Activated CD4-positive, alpha-beta T cell treated with anti-CD3 and anti-CD28 coated beads, Interleukin-2, amount 10 ng/mL, durations not matched to agents 7 days and 5 days (primary cell): ENCODE measurements around the gene CPNE2. TPM values are rescaled to one million over a fixed set of nuclear protein-coding genes. Genes with fewer than 3 reads are reported as not detected.
A peak's percentile ranks its signal among the peaks of the same experiment; 100 is the strongest.

ENCODE experiments used
- CTCF ChIA-PET: fragments of 350-600 bp; sonication (Branson Sonifier 250); formaldehyde crosslinking; loops from one replicate; lab custom pipeline; 2021; ENCODE audit warnings: antibody characterized with exemption; lab: Charles Lee
- POLR2A ChIA-PET: fragments of 350-600 bp; sonication (Branson Sonifier 250); formaldehyde crosslinking; loops from one replicate; lab custom pipeline; 2021; ENCODE audit warnings: antibody characterized with exemption; lab: Charles Lee
- DNase-seq: peaks from one replicate; pipeline ENCODE4 v3.0.0-alpha.2; 2020
- H3K27ac Mint-ChIP-seq: one replicate; pipeline ENCODE4 v1.8.0; 2021; ENCODE audit warnings: mild to moderate bottlenecking, moderate library complexity, mixed read lengths
- H3K27me3 Mint-ChIP-seq: one replicate; pipeline ENCODE4 v1.8.0; 2021; ENCODE audit warnings: mixed read lengths
- H3K36me3 Mint-ChIP-seq: one replicate; pipeline ENCODE4 v1.8.0; 2021; ENCODE audit warnings: low read depth, mixed read lengths
- H3K4me1 Mint-ChIP-seq: one replicate; pipeline ENCODE4 v1.8.0; 2021; ENCODE audit warnings: mixed read lengths
- H3K4me3 Mint-ChIP-seq: one replicate; pipeline ENCODE4 v1.8.0; 2021; ENCODE audit warnings: mild to moderate bottlenecking, moderate library complexity, mixed read lengths
- H3K9me3 Mint-ChIP-seq: one replicate; pipeline ENCODE4 v1.8.0; 2021; ENCODE audit warnings: mixed read lengths
- total RNA-seq, 2 experiments: library from RNA; stranded (reverse); gene quantifications; one replicate each; pipeline ENCODE4 v1.2.3, GENCODE V29; 2021

Gene CPNE2
- total RNA-seq, 2 experiments from 2014 or later: 3.1 to 3.6 TPM

GRCh38 chr16:57115514-57116182, 23.3 kb downstream of the CPNE2 start:
- Mint-ChIP-seq H3K27me3 (no peaks in the 10 kb centered on the region), H3K4me3 (no peak overlapping the region), H3K9me3 (no peaks in the 10 kb centered on the region), H3K36me3 (no peaks in the 10 kb centered on the region), H3K27ac (no peak overlapping the region), H3K4me1 (no peaks in the 10 kb centered on the region)
- POLR2A ChIA-PET: no interaction called here
- CTCF ChIA-PET: interaction anchor here (1.2 to 3.0 kb wide), 3 partner anchors 11 to 22 kb away, joined by 3 to 11 read pairs (median 9); partner anchors contain the start of gene CPNE2
- no peak for DNase-seq

GRCh38 chr16:57118461-57119084, 26.2 kb downstream of the CPNE2 start:
- H3K27me3 Mint-ChIP-seq: no peaks in the 10 kb centered on the region
- ChIA-PET CTCF (interaction anchor here (1.2 to 3.1 kb wide), 5 partner anchors 10 to 36 kb away, joined by 3 to 9 read pairs (median 4); partner anchors contain the start of gene CPNE2), POLR2A (no interaction called here)
- no peak for DNase-seq
- no peak overlapping the region for H3K4me3 Mint-ChIP-seq
- H3K27ac Mint-ChIP-seq: no peak overlapping the region
- H3K36me3 Mint-ChIP-seq: no peaks in the 10 kb centered on the region
- H3K4me1 Mint-ChIP-seq: peaks cover 7% of the 10 kb centered on the region
- H3K9me3 Mint-ChIP-seq: no peaks in the 10 kb centered on the region

- no peak overlapping the region for H3K4me3 Mint-ChIP-seq
- ChIA-PET CTCF (interaction anchor here (0.7 to 2.0 kb wide), 3 partner anchors 21 to 39 kb away, joined by 3 to 8 read pairs (median 3); no protein-coding TSS in a partner anchor), POLR2A (no interaction called here)
- peaks cover 4% of the 10 kb centered on the region for H3K36me3 Mint-ChIP-seq
- no peak for DNase-seq
- no peaks in the 10 kb centered on the region for H3K27me3 Mint-ChIP-seq
- peaks cover 48% of the 10 kb centered on the region for H3K4me1 Mint-ChIP-seq
- H3K9me3 Mint-ChIP-seq: peaks cover 3% of the 10 kb centered on the region
- peak overlapping the region; percentile 88 for H3K27ac Mint-ChIP-seq
Measured at GRCh38 chr16:57123216-57123973, 31.0 kb downstream of the CPNE2 start.

- ChIA-PET CTCF (interaction anchor here (0.7 to 2.0 kb wide), 3 partner anchors 21 to 39 kb away, joined by 3 to 8 read pairs (median 3); no protein-coding TSS in a partner anchor), POLR2A (no interaction called here)
- Mint-ChIP-seq H3K27ac (peak overlapping the region; percentile 88), H3K27me3 (no peaks in the 10 kb centered on the region), H3K9me3 (peaks cover 3% of the 10 kb centered on the region), H3K36me3 (peaks cover 6% of the 10 kb centered on the region), H3K4me3 (no peak overlapping the region), H3K4me1 (peaks cover 55% of the 10 kb centered on the region)
- no peak for DNase-seq
Measured at GRCh38 chr16:57123974-57124674, 31.7 kb downstream of the CPNE2 start.

GRCh38 chr16:57125376-57125775, 33.0 kb downstream of the CPNE2 start:
- no peak for DNase-seq
- Mint-ChIP-seq H3K9me3 (peaks cover 3% of the 10 kb centered on the region), H3K36me3 (peaks cover 6% of the 10 kb centered on the region), H3K27me3 (no peaks in the 10 kb centered on the region), H3K27ac (no peak overlapping the region), H3K4me1 (peaks cover 65% of the 10 kb centered on the region), H3K4me3 (no peak overlapping the region)
- CTCF ChIA-PET: interaction anchor here (1.4 kb wide), 1 partner anchor 17 kb away, joined by 3 read pairs; no protein-coding TSS in a partner anchor
- POLR2A ChIA-PET: no interaction called here

- H3K4me3 Mint-ChIP-seq: no peak overlapping the region
- peak overlapping the region; percentile 31 for H3K27ac Mint-ChIP-seq
Measured at GRCh38 chr16:57125969-57126368, 33.6 kb downstream of the CPNE2 start.

GRCh38 chr16:57126411-57126810, 34.0 kb downstream of the CPNE2 start:
- Mint-ChIP-seq H3K4me1 (peaks cover 75% of the 10 kb centered on the region), H3K27ac (peak overlapping the region; percentile 31), H3K27me3 (no peaks in the 10 kb centered on the region), H3K36me3 (peaks cover 6% of the 10 kb centered on the region), H3K4me3 (no peak overlapping the region), H3K9me3 (peaks cover 3% of the 10 kb centered on the region)
- ChIA-PET POLR2A (no interaction called here), CTCF (interaction anchor here (0.8 to 3.2 kb wide), 8 partner anchors 10 to 161 kb away, joined by 3 to 12 read pairs (median 3); partner anchors contain the start of gene CPNE2)
- DNase-seq: no peak

More at GRCh38 chr16:57125969-57126368, 33.6 kb downstream of the CPNE2 start:
- Mint-ChIP-seq H3K36me3 (peaks cover 6% of the 10 kb centered on the region), H3K27me3 (no peaks in the 10 kb centered on the region), H3K9me3 (peaks cover 3% of the 10 kb centered on the region), H3K4me1 (peaks cover 71% of the 10 kb centered on the region)
- POLR2A ChIA-PET: no interaction called here
- CTCF ChIA-PET: interaction anchor here (0.8 to 3.2 kb wide), 5 partner anchors 10 to 33 kb away, joined by 3 to 12 read pairs (median 3); partner anchors contain the start of gene CPNE2
- DNase-seq: no peak

- no peak for DNase-seq
- Mint-ChIP-seq H3K36me3 (peaks cover 6% of the 10 kb centered on the region), H3K9me3 (peaks cover 3% of the 10 kb centered on the region), H3K4me3 (no peak overlapping the region), H3K27me3 (no peaks in the 10 kb centered on the region), H3K4me1 (peaks cover 82% of the 10 kb centered on the region), H3K27ac (peak overlapping the region; percentile 68)
- POLR2A ChIA-PET: no interaction called here
- CTCF ChIA-PET: interaction anchor here (0.5 to 3.2 kb wide), 10 partner anchors 8 to 443 kb away, joined by 3 to 12 read pairs (median 3); partner anchors contain the start of gene CPNE2
Measured at GRCh38 chr16:57127037-57127763, 34.8 kb downstream of the CPNE2 start.

GRCh38 chr16:57127836-57128235, 35.5 kb downstream of the CPNE2 start:
- peaks cover 6% of the 10 kb centered on the region for H3K36me3 Mint-ChIP-seq
- DNase-seq: no peak
- ChIA-PET CTCF (interaction anchor here (0.5 to 3.2 kb wide), 5 partner anchors 8 to 444 kb away, joined by 3 to 12 read pairs (median 4); partner anchors contain the start of gene CPNE2), POLR2A (no interaction called here)
- peaks cover 3% of the 10 kb centered on the region for H3K9me3 Mint-ChIP-seq
- no peak overlapping the region for H3K4me3 Mint-ChIP-seq
- no peaks in the 10 kb centered on the region for H3K27me3 Mint-ChIP-seq
- peak overlapping the region; percentile 68 for H3K27ac Mint-ChIP-seq
- H3K4me1 Mint-ChIP-seq: peaks cover 86% of the 10 kb centered on the region

- Mint-ChIP-seq H3K36me3 (peaks cover 6% of the 10 kb centered on the region), H3K9me3 (peaks cover 3% of the 10 kb centered on the region), H3K27me3 (no peaks in the 10 kb centered on the region), H3K4me1 (peaks cover 85% of the 10 kb centered on the region), H3K27ac (peak overlapping the region; percentile 88), H3K4me3 (peak overlapping the region; percentile 9)
- POLR2A ChIA-PET: interaction anchor here (0.5 to 1.1 kb wide), 3 partner anchors 13 to 267 kb away, joined by 3 read pairs; no protein-coding TSS in a partner anchor
- CTCF ChIA-PET: interaction anchor here (0.7 to 3.2 kb wide), 3 partner anchors 10 to 36 kb away, joined by 3 to 12 read pairs (median 3); partner anchors contain the start of gene CPNE2
- peak; percentile 52 for DNase-seq
Measured at GRCh38 chr16:57128771-57129389, 36.5 kb downstream of the CPNE2 start.

- H3K4me3 Mint-ChIP-seq: no peak overlapping the region
- H3K9me3 Mint-ChIP-seq: peaks cover 1% of the 10 kb centered on the region
- ChIA-PET POLR2A (no interaction called here), CTCF (interaction anchor here (1.0 to 2.0 kb wide), 2 partner anchors 17 to 18 kb away, joined by 3 to 5 read pairs; no protein-coding TSS in a partner anchor)
- no peak for DNase-seq
- peaks cover 6% of the 10 kb centered on the region for H3K36me3 Mint-ChIP-seq
- peak overlapping the region; percentile 59 for H3K27ac Mint-ChIP-seq
- peaks cover 88% of the 10 kb centered on the region for H3K4me1 Mint-ChIP-seq
- H3K27me3 Mint-ChIP-seq: no peaks in the 10 kb centered on the region
Measured at GRCh38 chr16:57130950-57131321, 38.6 kb downstream of the CPNE2 start.
